ENCODE measurements around the gene ARMC8. TPM values are rescaled to one million over a fixed set of nuclear protein-coding genes. Genes with fewer than 3 reads are reported as not detected.

Gene ARMC8
- total RNA-seq, 4 donors from 2014 or later: 79.3 to 93.0 (median 84.9) TPM

- H3K4me3 ChIP-seq: no peak overlapping the region
- no peak for TF ChIP-seq POLR2AphosphoS5 (IDR thresholded peaks at IDR 0.05)
- TF ChIP-seq CTCF (IDR thresholded peaks at IDR 0.05): no peak
- no peak for TF ChIP-seq POLR2A (IDR thresholded peaks at IDR 0.05; ENCODE audit: low read depth)
- TF ChIP-seq EP300 (IDR thresholded peaks at IDR 0.05): no peak
- 77% methylated on average over 4 of the region's 4 CpGs for WGBS
- intact Hi-C loops (cut with DNase I): no loop called here
- H3K9me3 ChIP-seq: no peaks in the 10 kb centered on the region
- H3K27ac ChIP-seq (replicated peaks in 1 of 4): no peak overlapping the region
- H3K4me1 ChIP-seq: no peaks in the 10 kb centered on the region
- no peak for DNase-seq (ENCODE audit: extremely low spot score)
- no peaks in the 10 kb centered on the region for H3K36me3 ChIP-seq
- H3K27me3 ChIP-seq: no peaks in the 10 kb centered on the region
Observed at GRCh38 chr3:138148503-138148902, 38.6 kb upstream of the ARMC8 start.

GRCh38 chr3:138154534-138154933, 32.6 kb upstream of the ARMC8 start:
- intact Hi-C loops (cut with DNase I): no loop called here
- Histone ChIP-seq H3K9me3 (no peaks in the 10 kb centered on the region), H3K36me3 (no peaks in the 10 kb centered on the region), H3K4me3 (no peak overlapping the region), H3K27me3 (no peaks in the 10 kb centered on the region), H3K4me1 (no peaks in the 10 kb centered on the region), H3K27ac (replicated peaks in 1 of 4) (no peak overlapping the region)
- TF ChIP-seq POLR2AphosphoS5 (IDR thresholded peaks at IDR 0.05) (no peak), EP300 (IDR thresholded peaks at IDR 0.05) (no peak), CTCF (IDR thresholded peaks at IDR 0.05) (no peak), POLR2A (IDR thresholded peaks at IDR 0.05; ENCODE audit: low read depth) (no peak)
- no peak for DNase-seq (ENCODE audit: extremely low spot score)

- no peak for TF ChIP-seq POLR2A (IDR thresholded peaks at IDR 0.05; ENCODE audit: low read depth)
- no peak for TF ChIP-seq EP300 (IDR thresholded peaks at IDR 0.05)
- TF ChIP-seq POLR2AphosphoS5 (IDR thresholded peaks at IDR 0.05): no peak
- TF ChIP-seq CTCF (IDR thresholded peaks at IDR 0.05): no peak
- WGBS: 95% methylated on average over 4 of the region's 4 CpGs
- no peaks in the 10 kb centered on the region for H3K4me1 ChIP-seq
Observed at GRCh38 chr3:138157743-138158142, 29.4 kb upstream of the ARMC8 start.

GRCh38 chr3:138165061-138165460, 22.0 kb upstream of the ARMC8 start:
- WGBS: 96% methylated on average over 2 of the region's 2 CpGs
- no peak for DNase-seq (ENCODE audit: extremely low spot score)
- H3K27ac ChIP-seq (replicated peaks in 1 of 4): no peak overlapping the region
- TF ChIP-seq CTCF (IDR thresholded peaks at IDR 0.05): no peak
- no peak for TF ChIP-seq POLR2AphosphoS5 (IDR thresholded peaks at IDR 0.05)
- no peak for TF ChIP-seq POLR2A (IDR thresholded peaks at IDR 0.05; ENCODE audit: low read depth)
- no peak for TF ChIP-seq EP300 (IDR thresholded peaks at IDR 0.05)
- no peaks in the 10 kb centered on the region for H3K9me3 ChIP-seq
- no peaks in the 10 kb centered on the region for H3K27me3 ChIP-seq
- H3K4me1 ChIP-seq: no peaks in the 10 kb centered on the region
- peaks cover 69 to 98% (median 87%) of the 10 kb centered on the region in 4 donors for H3K36me3 ChIP-seq
- intact Hi-C loops (cut with DNase I): no loop called here
- H3K4me3 ChIP-seq: no peak overlapping the region

More at GRCh38 chr3:138157743-138158142, 29.4 kb upstream of the ARMC8 start:
- no peaks in the 10 kb centered on the region for H3K27me3 ChIP-seq
- no peak overlapping the region for H3K4me3 ChIP-seq
- no peak overlapping the region for H3K27ac ChIP-seq (replicated peaks in 1 of 4)
- intact Hi-C loops (cut with DNase I): no loop called here
- H3K36me3 ChIP-seq: peaks cover 17 to 26% (median 25%) of the 10 kb centered on the region in 4 donors
- no peak for DNase-seq (ENCODE audit: extremely low spot score)
- no peaks in the 10 kb centered on the region for H3K9me3 ChIP-seq

- intact Hi-C loops (cut with DNase I): no loop called here
Observed at GRCh38 chr3:138172625-138173024, 14.5 kb upstream of the ARMC8 start.

More at GRCh38 chr3:138172625-138173024, 14.5 kb upstream of the ARMC8 start:
- TF ChIP-seq CTCF (IDR thresholded peaks at IDR 0.05) (no peak), POLR2A (IDR thresholded peaks at IDR 0.05; ENCODE audit: low read depth) (no peak), EP300 (IDR thresholded peaks at IDR 0.05) (no peak), POLR2AphosphoS5 (IDR thresholded peaks at IDR 0.05) (no peak)
- Histone ChIP-seq H3K27me3 (no peaks in the 10 kb centered on the region), H3K9me3 (no peaks in the 10 kb centered on the region), H3K4me1 (peaks cover 13 to 30% (median 28%) of the 10 kb centered on the region in 4 donors), H3K27ac (replicated peaks in 1 of 4) (no peak overlapping the region), H3K4me3 (no peak overlapping the region), H3K36me3 (peaks cover 18 to 52% (median 35%) of the 10 kb centered on the region in 4 donors)
- 69% methylated on average over 2 of the region's 2 CpGs for WGBS
- no peak for DNase-seq (ENCODE audit: extremely low spot score)
